AG09309 (cell line): Measurements from ENCODE around the gene DIP2C.
"Not testable (repeated sequence)": the region's sequence is repeated elsewhere in the genome, so short reads cannot be mapped to it uniquely, and the experiment has no call there.

Experiments used
- DNase-seq: peaks from one replicate; pipeline ENCODE4 v3.0.0-alpha.2; 2010; ENCODE audit warnings: low read depth
- H3K4me3 ChIP-seq: 2 replicates; pipeline ENCODE4 v1.5.1; 2011; ENCODE audit warnings: mild to moderate bottlenecking, low read depth, low read length, moderate library complexity; ENCODE audit not compliant: control insufficient read depth
- TF ChIP-seq, protein P1 (sequence below): IDR thresholded peaks from 2 replicates; pipeline ENCODE4 v1.5.1; 2011; ENCODE audit warnings: mild to moderate bottlenecking, low read depth, low read length, inconsistent platforms; ENCODE audit not compliant: insufficient read depth, control insufficient read depth; ENCODE audit errors: missing control alignments

Gene DIP2C

DNA sequence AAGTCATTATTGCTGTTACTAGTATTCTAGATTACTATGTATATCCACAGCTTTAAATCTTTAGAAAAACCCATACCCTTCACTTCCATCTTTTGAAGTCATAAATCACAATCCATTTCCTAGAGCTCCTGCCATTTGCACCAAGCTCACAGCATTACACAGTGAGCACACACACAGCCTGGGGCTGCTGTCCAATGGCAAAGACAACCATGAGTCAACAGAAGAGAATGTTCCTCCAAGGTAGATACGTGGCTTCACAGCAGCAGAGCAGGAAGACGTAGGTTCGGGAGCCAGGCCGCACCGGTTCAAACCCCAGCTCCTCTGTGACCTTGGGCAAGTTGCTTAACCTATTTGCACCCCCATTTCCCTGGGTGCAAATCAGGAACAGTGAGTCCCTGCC lies 234.6 kb downstream of the DIP2C start:
- TF ChIP-seq, protein P1, sequence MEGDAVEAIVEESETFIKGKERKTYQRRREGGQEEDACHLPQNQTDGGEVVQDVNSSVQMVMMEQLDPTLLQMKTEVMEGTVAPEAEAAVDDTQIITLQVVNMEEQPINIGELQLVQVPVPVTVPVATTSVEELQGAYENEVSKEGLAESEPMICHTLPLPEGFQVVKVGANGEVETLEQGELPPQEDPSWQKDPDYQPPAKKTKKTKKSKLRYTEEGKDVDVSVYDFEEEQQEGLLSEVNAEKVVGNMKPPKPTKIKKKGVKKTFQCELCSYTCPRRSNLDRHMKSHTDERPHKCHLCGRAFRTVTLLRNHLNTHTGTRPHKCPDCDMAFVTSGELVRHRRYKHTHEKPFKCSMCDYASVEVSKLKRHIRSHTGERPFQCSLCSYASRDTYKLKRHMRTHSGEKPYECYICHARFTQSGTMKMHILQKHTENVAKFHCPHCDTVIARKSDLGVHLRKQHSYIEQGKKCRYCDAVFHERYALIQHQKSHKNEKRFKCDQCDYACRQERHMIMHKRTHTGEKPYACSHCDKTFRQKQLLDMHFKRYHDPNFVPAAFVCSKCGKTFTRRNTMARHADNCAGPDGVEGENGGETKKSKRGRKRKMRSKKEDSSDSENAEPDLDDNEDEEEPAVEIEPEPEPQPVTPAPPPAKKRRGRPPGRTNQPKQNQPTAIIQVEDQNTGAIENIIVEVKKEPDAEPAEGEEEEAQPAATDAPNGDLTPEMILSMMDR: no peak
- no peak overlapping the region for H3K4me3 ChIP-seq
- peak; percentile 68 for DNase-seq

GRCh38 chr10:453647-454046 lies 235.8 kb downstream of the DIP2C start:
- TF ChIP-seq, protein P1: no peak
- DNase-seq: no peak
- no peak overlapping the region for H3K4me3 ChIP-seq

DNA sequence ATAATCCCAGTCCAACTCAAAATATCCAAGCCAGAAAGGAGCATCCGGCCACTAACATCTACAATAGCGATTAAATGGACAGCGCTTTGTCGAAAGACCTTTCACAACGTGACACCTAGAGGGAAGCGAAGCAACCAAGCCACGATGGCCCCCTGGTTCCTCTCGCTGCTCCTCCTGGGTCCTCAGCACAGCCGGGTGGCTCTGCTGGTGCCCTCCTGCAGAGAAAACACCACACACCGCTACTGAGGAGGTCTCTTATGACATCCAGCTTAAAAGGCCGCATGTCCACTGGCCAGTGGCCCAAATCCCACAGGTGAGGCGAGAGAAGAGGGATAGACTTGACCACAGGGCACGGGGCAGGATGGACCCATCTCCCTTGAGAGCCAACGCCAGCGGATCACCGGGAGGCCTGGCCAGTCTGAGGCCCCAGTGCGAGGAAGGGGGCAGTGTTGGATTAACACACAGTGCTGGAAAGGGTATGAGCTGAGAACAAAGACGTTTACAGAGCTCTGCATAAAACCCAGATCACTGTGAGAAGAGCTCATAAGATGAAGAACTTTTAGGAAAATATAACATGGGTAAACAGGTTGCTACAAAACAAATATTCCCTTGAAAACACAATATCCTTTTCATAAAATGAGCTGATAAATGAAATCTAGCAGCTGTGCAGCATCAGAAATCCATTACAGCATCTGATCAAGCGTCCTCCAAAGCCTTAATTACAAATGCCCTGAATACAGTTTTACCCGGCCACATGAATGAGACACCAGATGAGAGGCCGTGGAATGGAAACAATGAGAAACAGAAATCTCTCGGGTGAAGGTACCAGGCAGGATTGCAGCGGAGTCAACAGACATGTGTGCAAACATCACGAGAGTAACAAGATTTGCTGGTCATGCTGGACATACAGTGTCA lies 236.7 kb downstream of the DIP2C start:
- TF ChIP-seq, protein P1: no peak
- DNase-seq: no peak
- no peak overlapping the region for H3K4me3 ChIP-seq

DNA sequence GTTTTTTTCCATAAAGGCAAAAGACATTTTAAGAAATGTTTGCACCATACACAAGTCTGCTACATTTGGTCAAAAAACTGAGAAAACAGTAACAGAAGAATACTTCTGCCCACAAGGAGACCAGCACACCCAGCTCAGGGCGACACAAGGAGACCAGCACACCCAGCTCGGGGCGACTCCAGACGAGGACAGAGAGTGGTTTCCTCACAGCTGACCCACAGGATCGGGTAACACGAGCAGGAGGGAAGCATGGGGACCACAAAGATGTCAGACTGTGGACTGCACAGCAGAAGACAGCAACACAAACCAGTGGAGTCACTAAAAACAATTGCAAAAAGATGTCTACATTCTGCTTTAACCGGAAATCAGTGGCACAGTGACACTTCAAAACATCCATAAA lies 237.6 kb downstream of the DIP2C start:
- H3K4me3 ChIP-seq: no peak overlapping the region
- TF ChIP-seq, protein P1: no peak

GRCh38 chr10:451021-451471 lies 238.4 kb downstream of the DIP2C start:
- no peak for DNase-seq
- no peak overlapping the region for H3K4me3 ChIP-seq

More for the DNA sequence above, 237.6 kb downstream of the DIP2C start:
- DNase-seq: no peak

DNA sequence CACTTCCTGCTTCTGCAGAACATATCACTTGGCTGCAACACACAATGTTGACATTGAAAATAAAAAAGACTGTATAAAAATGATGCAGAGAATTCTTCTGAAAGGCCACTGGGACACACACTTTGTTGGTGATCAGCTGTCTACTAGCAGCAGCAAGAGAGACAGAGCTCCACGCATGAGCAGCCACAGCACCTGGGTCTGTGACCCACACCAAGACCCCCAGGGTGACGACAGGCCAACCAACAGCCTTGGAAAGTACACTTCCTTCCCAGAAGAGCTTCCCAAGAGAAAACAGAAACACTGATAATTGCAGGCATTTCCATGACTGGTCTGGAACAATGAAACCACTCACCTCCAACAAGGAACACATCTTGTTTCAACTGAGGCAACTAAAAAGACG lies 239.0 kb downstream of the DIP2C start:
- H3K4me3 ChIP-seq: no peak overlapping the region
- DNase-seq: no peak
- TF ChIP-seq, protein P1: no peak

More at GRCh38 chr10:451021-451471, 238.4 kb downstream of the DIP2C start:
- TF ChIP-seq, protein P1: no peak

DNA sequence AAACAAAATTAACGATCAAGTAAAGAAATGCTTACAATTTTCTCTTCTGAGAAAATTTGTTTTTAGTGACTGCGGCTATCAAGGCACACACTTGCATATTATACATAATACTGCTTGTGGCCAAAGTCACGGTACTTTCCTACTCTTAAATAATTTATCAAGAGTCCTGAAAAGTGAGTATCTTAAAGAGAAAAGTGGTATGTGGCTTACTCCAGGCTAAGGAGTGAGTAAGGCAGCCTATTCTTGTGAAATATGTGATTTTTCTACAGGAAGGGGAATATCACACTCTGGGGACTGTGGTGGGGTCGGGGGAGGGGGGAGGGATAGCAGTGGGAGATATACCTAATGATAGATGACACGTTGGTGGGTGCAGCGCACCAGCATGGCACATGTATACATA lies 240.1 kb downstream of the DIP2C start:
- not testable (repeated sequence) for H3K4me3 ChIP-seq, DNase-seq
